Caco-2 (cell line): ENCODE results near the gene TXNDC9. TPM values are rescaled to one million over a fixed set of nuclear protein-coding genes. Genes with fewer than 3 reads are reported as not detected.

Experiments
- BruUV-seq: library from RNA; stranded (reverse); fragments of 400-500 nt; replicated peaks from 2 replicates; lab custom pipeline; 2021; lab: Mats Ljungman, UMichigan
- CTCF ChIA-PET: fragments of 300-600 bp; sonication (Branson Sonifier 250); formaldehyde crosslinking; loops from one replicate; lab custom pipeline; 2022; ENCODE audit warnings: antibody characterized with exemption; lab: Charles Lee
- POLR2A ChIA-PET: fragments of 300-600 bp; sonication (Branson Sonifier 250); formaldehyde crosslinking; loops from one replicate; lab custom pipeline; 2022; ENCODE audit warnings: antibody characterized with exemption; lab: Charles Lee
- DNase-seq, 2 experiments: peaks; one replicate each; pipeline versions ENCODE4 v3.0.0 to v3.0.0-alpha.2; 2020 to 2022
- H3K27me3 ChIP-seq: replicated peaks from 2 replicates; pipeline ENCODE4 v1.6.0; 2011; ENCODE audit warnings: low read length; ENCODE audit not compliant: control insufficient read depth, insufficient read depth
- H3K36me3 ChIP-seq: 2 replicates; pipeline ENCODE4 v1.5.1; 2011; ENCODE audit warnings: low read length; ENCODE audit not compliant: control insufficient read depth, insufficient read depth
- H3K4me1 ChIP-seq: fragments of 250-450 bp; sonication (Bioruptor Pico); 2 replicates; pipeline ENCODE4 v1.5.1; 2020; ENCODE audit warnings: mild to moderate bottlenecking
- H3K4me3 ChIP-seq: 2 replicates; pipeline ENCODE4 v1.5.1; 2011; ENCODE audit warnings: low read depth, mild to moderate bottlenecking, control low read depth, low read length
- H3K9me3 ChIP-seq: fragments of 250-450 bp; sonication (Bioruptor Pico); 2 replicates; pipeline ENCODE4 v1.5.1; 2020; ENCODE audit warnings: mild to moderate bottlenecking, moderate library complexity
- H3K27ac Mint-ChIP-seq: one replicate; pipeline ENCODE4 v1.8.0; 2022; ENCODE audit warnings: mixed read lengths; ENCODE audit not compliant: unreplicated experiment
- H3K27me3 Mint-ChIP-seq: one replicate; pipeline ENCODE4 v1.8.0; 2022; ENCODE audit warnings: mixed read lengths; ENCODE audit not compliant: insufficient read depth, unreplicated experiment
- H3K36me3 Mint-ChIP-seq: one replicate; pipeline ENCODE4 v1.8.0; 2022; ENCODE audit warnings: mild to moderate bottlenecking, mixed read lengths; ENCODE audit not compliant: insufficient read depth, unreplicated experiment
- H3K4me1 Mint-ChIP-seq: one replicate; pipeline ENCODE4 v1.8.0; 2022; ENCODE audit warnings: low read depth, mixed read lengths; ENCODE audit not compliant: unreplicated experiment
- H3K4me3 Mint-ChIP-seq: one replicate; pipeline ENCODE4 v1.8.0; 2022; ENCODE audit warnings: mild to moderate bottlenecking, moderate library complexity, mixed read lengths; ENCODE audit not compliant: unreplicated experiment
- H3K9me3 Mint-ChIP-seq: one replicate; pipeline ENCODE4 v1.8.0; 2022; ENCODE audit warnings: mixed read lengths; ENCODE audit not compliant: unreplicated experiment
- intact Hi-C: fragments of 100-400 bp; cut with micrococcal nuclease; formaldehyde crosslinking; loops from one replicate; pipeline ENCODE4 v1.10.0; 2022; ENCODE audit not compliant: unreplicated experiment
- total RNA-seq: library from RNA; stranded (reverse); gene quantifications from 2 replicates; pipeline ENCODE4 v1.2.3, GENCODE V29; 2022
- TF ChIP-seq, protein P1 (sequence below), 2 experiments: fragments of 200-600 bp in 1 of 2; IDR thresholded peaks; 1 replicate in 1 of 2; 2 replicates in 1 of 2; pipeline versions ENCODE4 v1.5.1 to v1.8.0; 2011 to 2022; ENCODE audit warnings: antibody characterized with exemption in 1 of 2, control low read depth in 1 of 2, inconsistent platforms in 1 of 2, low read depth in 1 of 2, low read length in 1 of 2, mild to moderate bottlenecking in 1 of 2, moderate library complexity in 1 of 2; ENCODE audit not compliant: insufficient read depth in 1 of 2, severe bottlenecking in 1 of 2, unreplicated experiment in 1 of 2

The TXNDC9 gene
- total RNA-seq, 1 experiment from 2014 or later: 41.1 TPM

DNA sequence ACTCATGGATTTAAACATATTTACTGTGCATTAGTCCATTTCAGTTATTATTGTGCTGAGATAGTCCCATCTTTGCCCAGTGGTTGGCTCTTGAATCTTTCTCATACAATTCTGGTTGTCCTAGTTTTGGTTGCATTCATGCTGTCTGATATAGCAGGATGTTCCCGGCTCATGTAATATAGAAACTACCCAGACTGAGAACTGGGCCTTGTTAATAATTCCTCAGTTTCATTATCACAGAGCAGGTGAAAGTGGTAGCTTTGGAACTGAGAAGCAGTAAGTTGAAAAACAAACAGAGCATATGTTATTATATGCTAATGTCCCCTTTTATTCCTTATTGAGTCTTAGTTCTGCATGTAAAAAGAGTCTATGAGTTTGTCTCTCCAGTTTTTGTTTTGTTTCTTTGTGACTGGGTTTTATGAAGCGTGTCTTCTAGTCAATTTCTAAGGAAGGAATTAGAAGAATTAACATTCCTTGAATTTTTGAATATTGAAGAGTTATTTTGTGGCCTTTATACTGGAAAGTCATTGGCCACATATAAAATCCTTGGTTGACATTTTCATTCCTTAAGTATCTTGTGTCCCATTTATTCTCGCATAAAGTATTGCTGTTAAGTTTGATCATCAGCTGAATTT, 44.4 kb upstream of the TXNDC9 start:
- TF ChIP-seq, protein P1, sequence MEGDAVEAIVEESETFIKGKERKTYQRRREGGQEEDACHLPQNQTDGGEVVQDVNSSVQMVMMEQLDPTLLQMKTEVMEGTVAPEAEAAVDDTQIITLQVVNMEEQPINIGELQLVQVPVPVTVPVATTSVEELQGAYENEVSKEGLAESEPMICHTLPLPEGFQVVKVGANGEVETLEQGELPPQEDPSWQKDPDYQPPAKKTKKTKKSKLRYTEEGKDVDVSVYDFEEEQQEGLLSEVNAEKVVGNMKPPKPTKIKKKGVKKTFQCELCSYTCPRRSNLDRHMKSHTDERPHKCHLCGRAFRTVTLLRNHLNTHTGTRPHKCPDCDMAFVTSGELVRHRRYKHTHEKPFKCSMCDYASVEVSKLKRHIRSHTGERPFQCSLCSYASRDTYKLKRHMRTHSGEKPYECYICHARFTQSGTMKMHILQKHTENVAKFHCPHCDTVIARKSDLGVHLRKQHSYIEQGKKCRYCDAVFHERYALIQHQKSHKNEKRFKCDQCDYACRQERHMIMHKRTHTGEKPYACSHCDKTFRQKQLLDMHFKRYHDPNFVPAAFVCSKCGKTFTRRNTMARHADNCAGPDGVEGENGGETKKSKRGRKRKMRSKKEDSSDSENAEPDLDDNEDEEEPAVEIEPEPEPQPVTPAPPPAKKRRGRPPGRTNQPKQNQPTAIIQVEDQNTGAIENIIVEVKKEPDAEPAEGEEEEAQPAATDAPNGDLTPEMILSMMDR (IDR thresholded peaks at IDR 0.05; ENCODE audit: insufficient read depth in 1 of 2, low read depth in 1 of 2, low read length in 1 of 2, severe bottlenecking in 1 of 2, unreplicated experiment in 1 of 2): no peak
- intact Hi-C loops: no loop called here
- peaks cover 2% of the 10 kb centered on the region; the same call in 1 of the 2 replicates for H3K36me3 ChIP-seq
- Mint-ChIP-seq H3K4me1 (no peaks in the 10 kb centered on the region), H3K27ac (no peak overlapping the region), H3K36me3 (peaks cover 74% of the 10 kb centered on the region), H3K4me3 (no peak overlapping the region), H3K9me3 (no peaks in the 10 kb centered on the region), H3K27me3 (no peaks in the 10 kb centered on the region)
- no peaks in the 10 kb centered on the region; the same call in 1 of the 2 replicates for H3K4me1 ChIP-seq
- no peaks in the 10 kb centered on the region for H3K9me3 ChIP-seq
- CTCF ChIA-PET: no interaction called here
- H3K4me3 ChIP-seq: no peak overlapping the region
- no TSS peak for BruUV-seq
- H3K27me3 ChIP-seq: no peaks in the 10 kb centered on the region
- DNase-seq: no peak
- POLR2A ChIA-PET: no interaction called here

DNA sequence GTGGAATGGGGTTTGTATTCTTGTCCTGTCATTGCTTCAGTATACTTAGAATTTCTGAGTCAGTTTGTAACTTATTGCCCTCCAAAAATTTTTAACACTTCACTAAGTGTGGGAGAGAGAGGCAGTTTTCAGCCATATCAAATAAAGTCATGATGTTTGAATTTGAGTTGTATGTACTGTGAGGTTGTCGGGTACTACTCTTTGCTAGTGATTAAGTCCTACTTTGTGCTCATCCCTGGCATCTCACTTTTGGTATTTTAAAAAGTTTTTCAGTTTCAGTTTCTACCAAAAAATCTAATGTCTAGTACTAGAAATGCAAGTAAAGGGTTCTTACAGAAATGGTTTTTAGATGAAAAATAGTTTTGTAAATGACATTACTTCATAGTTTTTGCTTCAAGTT, 41.7 kb upstream of the TXNDC9 start:
- Histone ChIP-seq H3K36me3 (peaks cover 3% of the 10 kb centered on the region), H3K4me1 (no peaks in the 10 kb centered on the region; the same call in 1 of the 2 replicates), H3K27me3 (no peaks in the 10 kb centered on the region), H3K9me3 (no peaks in the 10 kb centered on the region), H3K4me3 (no peak overlapping the region)
- peaks cover 77% of the 10 kb centered on the region for H3K36me3 Mint-ChIP-seq
- no peaks in the 10 kb centered on the region for H3K4me1 Mint-ChIP-seq
- no peak overlapping the region for H3K4me3 Mint-ChIP-seq
- intact Hi-C loops: no loop called here
- POLR2A ChIA-PET: no interaction called here
- H3K27ac Mint-ChIP-seq: no peak overlapping the region
- H3K27me3 Mint-ChIP-seq: no peaks in the 10 kb centered on the region
- TF ChIP-seq, protein P1 (IDR thresholded peaks at IDR 0.05; ENCODE audit: insufficient read depth in 1 of 2, low read depth in 1 of 2, low read length in 1 of 2, severe bottlenecking in 1 of 2, unreplicated experiment in 1 of 2): no peak
- no TSS peak for BruUV-seq
- H3K9me3 Mint-ChIP-seq: peaks cover 10% of the 10 kb centered on the region
- CTCF ChIA-PET: no interaction called here
- DNase-seq: no peak

DNA sequence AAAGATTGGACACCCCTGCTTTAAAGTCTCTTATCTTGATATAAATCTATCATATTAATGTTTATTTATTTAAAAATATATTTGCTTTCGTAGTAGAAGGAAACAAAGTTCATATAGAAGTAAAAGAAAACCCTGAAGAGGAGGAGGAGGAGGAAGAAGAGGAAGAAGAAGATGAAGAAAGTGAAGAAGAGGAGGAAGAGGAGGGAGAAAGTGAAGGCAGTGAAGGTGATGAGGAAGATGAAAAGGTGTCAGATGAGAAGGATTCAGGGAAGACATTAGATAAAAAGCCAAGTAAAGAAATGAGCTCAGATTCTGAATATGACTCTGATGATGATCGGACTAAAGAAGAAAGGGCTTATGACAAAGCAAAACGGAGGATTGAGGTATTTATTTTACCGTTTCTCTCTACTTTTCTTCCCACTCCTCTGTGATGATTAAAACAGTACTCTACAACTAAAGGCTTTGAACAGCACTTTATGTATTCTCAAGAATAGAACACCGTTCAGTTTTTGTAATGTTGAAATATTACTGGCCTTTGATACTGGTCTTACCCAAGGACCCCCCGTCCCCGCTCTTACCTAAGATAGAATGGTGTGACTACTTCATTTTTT, 40.2 kb upstream of the TXNDC9 start:
- H3K36me3 ChIP-seq: peaks cover 3% of the 10 kb centered on the region
- Mint-ChIP-seq H3K27ac (no peak overlapping the region), H3K9me3 (peaks cover 16% of the 10 kb centered on the region), H3K4me1 (no peaks in the 10 kb centered on the region), H3K4me3 (no peak overlapping the region), H3K36me3 (peaks cover 74% of the 10 kb centered on the region), H3K27me3 (no peaks in the 10 kb centered on the region)
- no peak for DNase-seq
- H3K4me1 ChIP-seq: no peaks in the 10 kb centered on the region
- ChIA-PET POLR2A (no interaction called here), CTCF (no interaction called here)
- H3K4me3 ChIP-seq: no peak overlapping the region
- intact Hi-C loops: no loop called here
- TF ChIP-seq, protein P1 (IDR thresholded peaks at IDR 0.05; ENCODE audit: insufficient read depth in 1 of 2, low read depth in 1 of 2, low read length in 1 of 2, severe bottlenecking in 1 of 2, unreplicated experiment in 1 of 2): no peak
- no TSS peak for BruUV-seq
- no peaks in the 10 kb centered on the region for H3K27me3 ChIP-seq
- no peaks in the 10 kb centered on the region for H3K9me3 ChIP-seq
